ENCODE results near the gene GTPBP1. TPM values are rescaled to one million over a fixed set of nuclear protein-coding genes. Genes with fewer than 3 reads are reported as not detected.

The GTPBP1 gene
- total and polyA plus RNA-seq, 2 of the 4 experiments (the other 2 are of a cell fraction): 12.4 to 29.5 TPM

GRCh38 chr22:38748487-38749136, 42.9 kb downstream of the GTPBP1 start:
- Histone ChIP-seq H3K9ac (ENCODE audit: low read depth, low read length) (no peak overlapping the region), H2AK5ac (ENCODE audit: low read depth, low read length) (no peak overlapping the region), H3K18ac (ENCODE audit: low read depth, low read length) (no peak overlapping the region), H4K20me1 (ENCODE audit: insufficient read depth, low read length) (no peaks in the 10 kb centered on the region), H3K27me3 (ENCODE audit: control insufficient read depth, insufficient read depth, low read length) (no peaks in the 10 kb centered on the region), H2AFZ (replicated peaks; ENCODE audit: low read length, poor library complexity) (peak overlapping the region; percentile 52), H3K79me1 (ENCODE audit: low read depth in 1 of 2, low read length in 2 of 2) (peaks cover 18 to 61% of the 10 kb centered on the region in 2 experiments), H3K27ac (ENCODE audit: insufficient read depth, low read length) (no peak overlapping the region), H3K9me1 (ENCODE audit: insufficient read depth, low read length) (peaks cover 7% of the 10 kb centered on the region; the same call in 1 of the 2 replicates), H3K23ac (ENCODE audit: low read depth, low read length) (no peak overlapping the region), H2BK15ac (ENCODE audit: low read depth, low read length) (no peak overlapping the region), H3K4ac (ENCODE audit: low read depth, low read length) (no peak overlapping the region), H3K4me2 (ENCODE audit: low read depth, low read length) (no peak overlapping the region), H4K5ac (ENCODE audit: low read depth, low read length) (peak overlapping the region; percentile 8; the same call in 1 of the 2 replicates), H2AK9ac (replicated peaks; ENCODE audit: low read depth, low read length, poor library complexity) (no peak overlapping the region), H4K8ac (ENCODE audit: low read depth in 2 of 2, low read length in 2 of 2) (0 out of 4 replicates have a peak overlapping the region, but pooled peaks of 1 of the 2 experiments have one; percentile 37), H4K91ac (ENCODE audit: insufficient read depth, low read depth, low read length) (no peak overlapping the region), H2BK20ac (ENCODE audit: low read depth, low read length) (no peak overlapping the region), H2BK120ac (ENCODE audit: low read depth, low read length) (no peak overlapping the region), H2BK5ac (ENCODE audit: low read depth, low read length, poor library complexity, severe bottlenecking) (no peak overlapping the region), H3K4me1 (ENCODE audit: control insufficient read depth, insufficient read depth, low read length) (peaks cover 1% of the 10 kb centered on the region; the same call in 1 of the 2 replicates), H3K56ac (ENCODE audit: extremely low read depth, insufficient read depth, low read length) (no peak overlapping the region), H3K9me3 (ENCODE audit: control insufficient read depth, insufficient read depth, low read length) (no peaks in the 10 kb centered on the region), H3K36me3 (ENCODE audit: control insufficient read depth, insufficient read depth, low read length) (peaks cover 63% of the 10 kb centered on the region), H3K4me3 (ENCODE audit: insufficient read depth, low read depth, low read length) (no peak overlapping the region), H3K14ac (replicated peaks; ENCODE audit: low read depth, low read length) (no peak overlapping the region)
- CTCF ChIA-PET: no interaction called here
- in situ Hi-C loops (cut with MboI; ENCODE audit: low sequenced_read_pairs) (no loop called here), dilution Hi-C loops (cut with HindIII; ENCODE audit: low sequenced_read_pairs, unreplicated experiment) (no loop called here), intact Hi-C loops (cut with micrococcal nuclease) (no loop called here)
- WGBS, 2 experiments (ENCODE audit: extremely low coverage in 2 of 2, insufficient read length in 1 of 2): 87% methylated on average over 7 of the region's 14 CpGs; no CpG with 5 or more reads in 1 of the 2 experiments
- ATAC-seq (ENCODE audit: low read depth) (no peak), DNase-seq (no peak)
- POLR2A ChIA-PET (ENCODE audit: unreplicated experiment): no interaction called here
- no TSS peak for BruUV-seq (replicated peaks)
- TF ChIP-seq NFE2L2 (IDR thresholded peaks at IDR 0.05; ENCODE audit: low read depth, low read length) (no peak), RFX5 (IDR thresholded peaks at IDR 0.05; ENCODE audit: low read depth, low read length) (no peak), ELK1 (IDR thresholded peaks at IDR 0.05; ENCODE audit: borderline replicate concordance, low read depth, low read length) (no peak), CEBPB (IDR thresholded peaks at IDR 0.05; ENCODE audit: low read depth, low read length) (no peak), RCOR1 (IDR thresholded peaks at IDR 0.05; ENCODE audit: insufficient replicate concordance, low read length) (no peak), CHD1 (IDR thresholded peaks at IDR 0.05; ENCODE audit: low read depth, low read length) (no peak), BHLHE40 (IDR thresholded peaks at IDR 0.05; ENCODE audit: low read depth, low read length) (no peak), CTCF (conservative IDR thresholded peaks at IDR 0.05; ENCODE audit: low read depth, low read length) (no peak), SMC3 (IDR thresholded peaks at IDR 0.05; ENCODE audit: low read depth, low read length) (no peak), USF2 (IDR thresholded peaks at IDR 0.05; ENCODE audit: low read depth, low read length) (no peak), MAFK (IDR thresholded peaks at IDR 0.05; ENCODE audit: low read depth, low read length) (no peak), RAD21 (IDR thresholded peaks at IDR 0.05; ENCODE audit: low read length) (no peak)

Measured in IMR-90 (cell line).